ENCODE measurements around the gene INPP5A. TPM values are rescaled to one million over a fixed set of nuclear protein-coding genes. Genes with fewer than 3 reads are reported as not detected.

INPP5A gene
- total and polyA plus RNA-seq, 10 of the 15 experiments (the other 5 are each of a cell fraction or from before 2014, with no cell fraction given) = 0.52 to 15.0 (median 6.3) TPM

- ChIA-PET POLR2A (no interaction called here), SMC1A (ENCODE audit: uncharacterized antibody, unreplicated experiment) (interaction anchor here (1.0 to 1.2 kb wide), 2 partner anchors 8 to 204 kb away, joined by 3 to 5 read pairs; no protein-coding TSS in a partner anchor), CTCF (interaction anchor here (2.7 kb wide), 1 partner anchor 235 kb away, joined by 9 read pairs; no protein-coding TSS in a partner anchor), RAD21 (ENCODE audit: unreplicated experiment) (no interaction called here)
- Histone ChIP-seq H3K79me2 (ENCODE audit: control insufficient read depth, insufficient read depth, low read length) (no peaks in the 10 kb centered on the region), H3K4me3 (no peak overlapping the region), H4K20me1 (ENCODE audit: control insufficient read depth, insufficient read depth) (no peaks in the 10 kb centered on the region), H3K4me2 (ENCODE audit: control insufficient read depth, insufficient read depth) (no peak overlapping the region), H3K9me3 (replicated peaks; ENCODE audit: control insufficient read depth, insufficient read depth, low read length) (no peaks in the 10 kb centered on the region; the same call in 2 of the 3 replicates), H3K27ac (ENCODE audit: control insufficient read depth, insufficient read depth) (no peak overlapping the region), H3K27me3 (replicated peaks in 1 of 2; ENCODE audit: control insufficient read depth in 2 of 2, insufficient read depth in 2 of 2, low read length in 1 of 2) (no peaks in the 10 kb centered on the region), H3K9ac (ENCODE audit: control insufficient read depth, insufficient read depth, low read length) (no peak overlapping the region), H3K4me1 (ENCODE audit: control insufficient read depth, insufficient read depth, low read length) (no peaks in the 10 kb centered on the region), H3K36me3 (ENCODE audit: control insufficient read depth in 2 of 2, insufficient read depth in 2 of 2, low read length in 1 of 2) (peaks cover 0 to 2% of the 10 kb centered on the region in 2 experiments; a peak in 2 of 4 replicates), H2AFZ (ENCODE audit: control insufficient read depth, low read depth, low read length) (no peak overlapping the region)
- in situ Hi-C loops (cut with MboI) = no loop called here
- no peak for TF ChIP-seq BCLAF1 (IDR thresholded peaks at IDR 0.05)
- TF ChIP-seq TBL1XR1 (IDR thresholded peaks at IDR 0.05; ENCODE audit: low read depth, low read length) = no peak
- TF ChIP-seq SIN3A (IDR thresholded peaks at IDR 0.05; ENCODE audit: low read depth, low read length) = no peak
- TF ChIP-seq FOS (IDR thresholded peaks at IDR 0.05; ENCODE audit: borderline replicate concordance, extremely low read depth, insufficient read length) = no peak
- TF ChIP-seq RAD21 (IDR thresholded peaks at IDR 0.05; ENCODE audit: insufficient read depth, low read depth, low read length) = no peak
- no peak for TF ChIP-seq PAX5 (IDR thresholded peaks at IDR 0.05; ENCODE audit: borderline replicate concordance, low read depth, low read length)
- DNase-seq (ENCODE audit: low read depth, low spot score) = no peak
- FAIRE-seq = no peak
- intact Hi-C loops (cut with micrococcal nuclease; ENCODE audit: unreplicated experiment) = no loop called here
- no peak for ATAC-seq
- BruUV-seq (replicated peaks) = no TSS peak
These were observed 156.1 kb downstream of the INPP5A start for GRCh38 chr10:132693676-132694075.

All from GM12878 (cell line).